Psoas muscle (tissue), 8 donors: ENCODE data around the gene TFPI. TPM values are rescaled to one million over a fixed set of nuclear protein-coding genes. Genes with fewer than 3 reads are reported as not detected.
"Not testable (repeated sequence)": the region's sequence is repeated elsewhere in the genome, so short reads cannot be mapped to it uniquely, and the experiment has no call there.

Experiments used
- ATAC-seq, 4 donors: fragments of 200-7000 bp; cut with Tn5 transposase; one replicate each; pipeline ENCODE4 v1.9.1; 2020; ENCODE audit warnings: moderate library complexity in 3 of 4, mild to moderate bottlenecking in 2 of 4
- DNase-seq, 2 donors: peaks; one replicate each; pipeline ENCODE4 v3.0.0-alpha.2; 2020
- H3K27ac ChIP-seq: fragments of 200-600 bp; one replicate; pipeline ENCODE4 v1.8.0; 2022
- H3K27me3 ChIP-seq, 3 donors: fragments of 200-600 bp in 1 of 3; one replicate each; pipeline versions ENCODE4 v1.6.1 to v1.8.0; 2013 to 2022; ENCODE audit warnings: low read length in 2 of 3, mild to moderate bottlenecking in 2 of 3, moderate library complexity in 1 of 3; ENCODE audit not compliant: insufficient read depth in 3 of 3
- H3K36me3 ChIP-seq, 2 donors: fragments of 200-600 bp in 1 of 2; one replicate each; pipeline versions ENCODE4 v1.6.1 to v1.8.0; 2013 to 2022; ENCODE audit warnings: low read depth in 1 of 2, mild to moderate bottlenecking in 1 of 2, moderate library complexity in 1 of 2; ENCODE audit not compliant: insufficient read depth in 1 of 2
- H3K4me1 ChIP-seq: fragments of 200-600 bp; one replicate; pipeline ENCODE4 v1.8.0; 2022
- H3K4me3 ChIP-seq: fragments of 200-600 bp; one replicate; pipeline ENCODE4 v1.8.0; 2022; ENCODE audit warnings: mild to moderate bottlenecking
- H3K9me3 ChIP-seq: fragments of 200-600 bp; one replicate; pipeline ENCODE4 v1.8.0; 2022
- CTCF ChIP-seq: fragments of 200-600 bp; IDR thresholded peaks from one replicate; pipeline ENCODE4 v1.8.0; 2022; ENCODE audit warnings: antibody characterized with exemption
- WGBS, 3 donors: extraction: QIAGEN DNeasy Blood & Tissue Kit; methylation state at CpG; one replicate each; pipeline versions ENCODE4 v1.1.6 to v1.1.7; 2013; 5-methylcytosine and 5-hydroxymethylcytosine counted together
- intact Hi-C, 2 donors: fragments of 100-400 bp; cut with DNase I; formaldehyde crosslinking; loops; one replicate each; pipeline versions ENCODE4 v1.11.0 to v1.14.2; 2022
- polyA plus RNA-seq, 3 donors: library from polyadenylated mRNA; stranded (reverse); fragments of 200-250 nt; gene quantifications; one replicate each; pipeline ENCODE4 v1.2.3, GENCODE V29; 2013
- total RNA-seq, 4 donors: library from RNA; stranded (reverse); fragmentation: NEBNext Ultra II Directional in 2 of 4; extraction: Animal tissue kit (Norgen Biotek cat#: 25700) in 2 of 4; gene quantifications; one replicate each; pipeline versions ENCODE4 v1.2.1 to v1.2.4, GENCODE V29; 2021 to 2023
- donor health status: healthy with polysubstance abuse.
- donor health status: DM: no; HTN: no; CAD: no; lungs with moderate emphysema.
- donor health status: Bipolar disorder and iron deficiency.
- donor health status: healthy.
- donor health status: DM: yes; HTN: yes; CAD: no.
- donor health status: DM: no; HTN: no; CAD: no.
- donor health status: DM: no; HTN: no; CAD: no.
- donor health status: DM: yes; HTN: yes; CAD: no.

TFPI gene
- total and polyA plus RNA-seq, 7 donors = 15.0 to 96.0 (median 42.6) TPM

- Histone ChIP-seq H3K4me3 (no peak overlapping the region), H3K27ac (no peak overlapping the region), H3K27me3 (no peaks in the 10 kb centered on the region), H3K4me1 (no peaks in the 10 kb centered on the region), H3K36me3 (no peaks in the 10 kb centered on the region), H3K9me3 (no peaks in the 10 kb centered on the region)
- DNase-seq (no peak), ATAC-seq (no peak)
- TF ChIP-seq CTCF = no peak
- intact Hi-C loops = no loop called here
Observed at GRCh38 chr2:187569571-187569970, 15.3 kb upstream of the TFPI start.

- H3K27ac ChIP-seq = no peak overlapping the region
- no peaks in the 10 kb centered on the region for H3K27me3 ChIP-seq
- TF ChIP-seq CTCF = no peak
- no peak for DNase-seq
- H3K4me3 ChIP-seq = no peak overlapping the region
- H3K4me1 ChIP-seq = no peaks in the 10 kb centered on the region
- no peak for ATAC-seq
- H3K9me3 ChIP-seq = no peaks in the 10 kb centered on the region
- no peaks in the 10 kb centered on the region for H3K36me3 ChIP-seq
- 53 to 85% (median 54%) methylated on average over 1 of the region's 1 CpG for WGBS, 3 donors
- intact Hi-C loops = no loop called here
Observed at GRCh38 chr2:187569042-187569441, 14.8 kb upstream of the TFPI start.

- H3K9me3 ChIP-seq = no peaks in the 10 kb centered on the region
- H3K27ac ChIP-seq = no peak overlapping the region
- DNase-seq = no peak
- no peaks in the 10 kb centered on the region for H3K4me1 ChIP-seq
- ATAC-seq = no peak
- intact Hi-C loops = no loop called here
- WGBS, 3 donors = 87 to 100% (median 93%) methylated on average over 1 of the region's 1 CpG
- no peaks in the 10 kb centered on the region for H3K27me3 ChIP-seq
- H3K36me3 ChIP-seq = no peaks in the 10 kb centered on the region
- H3K4me3 ChIP-seq = no peak overlapping the region
- TF ChIP-seq CTCF = no peak
Observed at GRCh38 chr2:187567126-187567525, 12.9 kb upstream of the TFPI start.

- ATAC-seq = no peak
- TF ChIP-seq CTCF = no peak
- Histone ChIP-seq H3K27ac (no peak overlapping the region), H3K36me3 (no peaks in the 10 kb centered on the region), H3K4me1 (no peaks in the 10 kb centered on the region), H3K9me3 (no peaks in the 10 kb centered on the region), H3K27me3 (no peaks in the 10 kb centered on the region), H3K4me3 (no peak overlapping the region)
- intact Hi-C loops = no loop called here
- DNase-seq = no peak
- 85 to 95% (median 92%) methylated on average over 1 of the region's 1 CpG for WGBS, 3 donors
Observed at GRCh38 chr2:187566712-187567111, 12.5 kb upstream of the TFPI start.

GRCh38 chr2:187566266-187566665 lies 12.0 kb upstream of the TFPI start:
- Histone ChIP-seq H3K27ac (no peak overlapping the region), H3K9me3 (no peaks in the 10 kb centered on the region), H3K4me3 (no peak overlapping the region), H3K36me3 (no peaks in the 10 kb centered on the region), H3K27me3 (no peaks in the 10 kb centered on the region), H3K4me1 (no peaks in the 10 kb centered on the region)
- ATAC-seq (no peak), DNase-seq (no peak)
- TF ChIP-seq CTCF = no peak
- intact Hi-C loops = no loop called here

GRCh38 chr2:187565618-187566017 lies 11.4 kb upstream of the TFPI start:
- H3K4me1 ChIP-seq, ATAC-seq, H3K27me3 ChIP-seq, H3K9me3 ChIP-seq, DNase-seq, H3K27ac ChIP-seq, intact Hi-C loops, H3K36me3 ChIP-seq, H3K4me3 ChIP-seq: not testable (repeated sequence)
- WGBS, 3 donors = 92 to 95% (median 94%) methylated on average over 8 to 9 of the region's 11 CpGs

GRCh38 chr2:187556493-187556892 lies 2.3 kb upstream of the TFPI start:
- ATAC-seq, intact Hi-C loops, H3K4me3 ChIP-seq, H3K27me3 ChIP-seq, H3K9me3 ChIP-seq, H3K4me1 ChIP-seq, H3K36me3 ChIP-seq, H3K27ac ChIP-seq: not testable (repeated sequence)
- WGBS, 3 donors = 96 to 98% (median 97%) methylated on average over 19 to 31 of the region's 31 CpGs
- DNase-seq = peak in 1 of 2 donors; percentile 28
